GM18861 (cell line): Measurements from ENCODE around the gene HMCN1.

Experiments used
- ATAC-seq: cut with Tn5 transposase; IDR thresholded peaks from one replicate; pipeline ENCODE4 v1.9.1; 2021; ENCODE audit not compliant: unreplicated experiment

Gene HMCN1

GRCh38 chr1:185957441-185958363 is 223.5 kb downstream of the HMCN1 start:
- no peak for ATAC-seq

- ATAC-seq = no peak
Observed at GRCh38 chr1:185960422-185961321, 226.5 kb downstream of the HMCN1 start.

GRCh38 chr1:185961664-185962063 is 227.5 kb downstream of the HMCN1 start:
- no peak for ATAC-seq

- ATAC-seq = no peak
Observed at GRCh38 chr1:185964946-185965345, 230.8 kb downstream of the HMCN1 start.

GRCh38 chr1:185965870-185966269 is 231.7 kb downstream of the HMCN1 start:
- ATAC-seq = no peak

GRCh38 chr1:185966471-185966870 is 232.3 kb downstream of the HMCN1 start:
- no peak for ATAC-seq

- ATAC-seq = no peak
Observed at GRCh38 chr1:185969028-185969427, 234.8 kb downstream of the HMCN1 start.

GRCh38 chr1:185969524-185969991 is 235.4 kb downstream of the HMCN1 start:
- ATAC-seq = no peak

- no peak for ATAC-seq
Observed at GRCh38 chr1:185971688-185972087, 237.5 kb downstream of the HMCN1 start.

- ATAC-seq = no peak
Observed at GRCh38 chr1:185972096-185972850, 238.1 kb downstream of the HMCN1 start.

- ATAC-seq = no peak
Observed at GRCh38 chr1:185973645-185974044, 239.5 kb downstream of the HMCN1 start.

GRCh38 chr1:185974367-185975170 is 240.4 kb downstream of the HMCN1 start:
- no peak for ATAC-seq

- no peak for ATAC-seq
Observed at GRCh38 chr1:185980891-185981290, 246.7 kb downstream of the HMCN1 start.

- no peak for ATAC-seq
Observed at GRCh38 chr1:185984113-185984836, 250.1 kb downstream of the HMCN1 start.

- no peak for ATAC-seq
Observed at GRCh38 chr1:185987611-185988321, 253.6 kb downstream of the HMCN1 start.

- no peak for ATAC-seq
Observed at GRCh38 chr1:185990565-185990964, 256.4 kb downstream of the HMCN1 start.

GRCh38 chr1:185991266-185991665 is 257.1 kb downstream of the HMCN1 start:
- no peak for ATAC-seq

- no peak for ATAC-seq
Observed at GRCh38 chr1:185996211-185996610, 262.0 kb downstream of the HMCN1 start.

GRCh38 chr1:185998391-185998790 is 264.2 kb downstream of the HMCN1 start:
- ATAC-seq = no peak
